HG03139 (cell line): Measurements from ENCODE around the gene GNG7.
"Not testable (repeated sequence)": the region's sequence is repeated elsewhere in the genome, so short reads cannot be mapped to it uniquely, and the experiment has no call there.

ENCODE experiments used
- ATAC-seq: cut with Tn5 transposase; IDR thresholded peaks from one replicate; pipeline ENCODE4 v1.9.1; 2021; ENCODE audit not compliant: unreplicated experiment

GNG7 gene

GRCh38 chr19:2519482-2519881 lies 183.0 kb downstream of the GNG7 start:
- no peak for ATAC-seq

- not testable (repeated sequence) for ATAC-seq
Measured at GRCh38 chr19:2518856-2519255, 183.6 kb downstream of the GNG7 start.

GRCh38 chr19:2517881-2518601 lies 184.5 kb downstream of the GNG7 start:
- no peak for ATAC-seq

GRCh38 chr19:2516727-2517126 lies 185.8 kb downstream of the GNG7 start:
- no peak for ATAC-seq

GRCh38 chr19:2514981-2515518 lies 187.4 kb downstream of the GNG7 start:
- ATAC-seq = no peak

- ATAC-seq = no peak
Measured at GRCh38 chr19:2512523-2513431, 189.7 kb downstream of the GNG7 start.

- ATAC-seq = no peak
Measured at GRCh38 chr19:2511991-2512390, 190.5 kb downstream of the GNG7 start.

GRCh38 chr19:2511570-2511969 lies 190.9 kb downstream of the GNG7 start:
- no peak for ATAC-seq

- ATAC-seq = no peak
Measured at GRCh38 chr19:2509096-2509495, 193.4 kb downstream of the GNG7 start.

GRCh38 chr19:2507109-2507508 lies 195.4 kb downstream of the GNG7 start:
- no peak for ATAC-seq

GRCh38 chr19:2506656-2507055 lies 195.8 kb downstream of the GNG7 start:
- not testable (repeated sequence) for ATAC-seq

- no peak for ATAC-seq
Measured at GRCh38 chr19:2503521-2504109, 198.9 kb downstream of the GNG7 start.

GRCh38 chr19:2500841-2501261 lies 201.6 kb downstream of the GNG7 start:
- ATAC-seq = no peak

- ATAC-seq = no peak
Measured at GRCh38 chr19:2500156-2500555, 202.3 kb downstream of the GNG7 start.

- ATAC-seq = no peak
Measured at GRCh38 chr19:2497186-2497585, 205.3 kb downstream of the GNG7 start.

GRCh38 chr19:2495651-2496316 lies 206.7 kb downstream of the GNG7 start:
- no peak for ATAC-seq

- no peak for ATAC-seq
Measured at GRCh38 chr19:2495130-2495641, 207.3 kb downstream of the GNG7 start.

GRCh38 chr19:2494447-2495129 lies 207.9 kb downstream of the GNG7 start:
- no peak for ATAC-seq

GRCh38 chr19:2494084-2494446 lies 208.4 kb downstream of the GNG7 start:
- ATAC-seq = no peak

- ATAC-seq = not testable (repeated sequence)
Measured at GRCh38 chr19:2493448-2493847, 209.0 kb downstream of the GNG7 start.
